ENCODE measurements around the gene DNAH5.

Gene DNAH5

DNA sequence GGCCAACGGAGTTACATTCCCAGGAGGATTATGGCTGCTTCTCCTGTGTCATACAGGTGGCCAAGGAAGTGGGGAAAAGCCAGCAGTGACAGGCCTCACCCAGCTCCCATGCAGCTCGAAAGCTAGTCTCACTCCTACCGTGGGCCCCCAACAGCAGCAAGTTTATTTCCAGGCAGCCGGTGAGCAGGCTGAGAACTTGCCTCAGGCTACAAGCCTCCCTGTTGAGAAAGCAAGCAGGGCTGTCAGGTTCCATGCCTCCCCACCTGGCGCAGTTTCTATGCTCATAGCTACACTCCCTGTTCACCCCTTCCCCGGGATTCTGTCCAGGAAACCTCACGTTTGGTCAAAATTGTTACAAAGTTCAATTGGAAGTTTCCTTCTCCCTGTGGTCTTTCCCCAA lies 27.5 kb upstream of the DNAH5 start:
- no peak for ATAC-seq
- Mint-ChIP-seq H3K9me3 (peaks cover 3% of the 10 kb centered on the region), H3K27me3 (peaks cover 65% of the 10 kb centered on the region), H3K4me3 (no peak overlapping the region), H3K4me1 (no peaks in the 10 kb centered on the region), H3K27ac (no peak overlapping the region), H3K36me3 (no peaks in the 10 kb centered on the region)

DNA sequence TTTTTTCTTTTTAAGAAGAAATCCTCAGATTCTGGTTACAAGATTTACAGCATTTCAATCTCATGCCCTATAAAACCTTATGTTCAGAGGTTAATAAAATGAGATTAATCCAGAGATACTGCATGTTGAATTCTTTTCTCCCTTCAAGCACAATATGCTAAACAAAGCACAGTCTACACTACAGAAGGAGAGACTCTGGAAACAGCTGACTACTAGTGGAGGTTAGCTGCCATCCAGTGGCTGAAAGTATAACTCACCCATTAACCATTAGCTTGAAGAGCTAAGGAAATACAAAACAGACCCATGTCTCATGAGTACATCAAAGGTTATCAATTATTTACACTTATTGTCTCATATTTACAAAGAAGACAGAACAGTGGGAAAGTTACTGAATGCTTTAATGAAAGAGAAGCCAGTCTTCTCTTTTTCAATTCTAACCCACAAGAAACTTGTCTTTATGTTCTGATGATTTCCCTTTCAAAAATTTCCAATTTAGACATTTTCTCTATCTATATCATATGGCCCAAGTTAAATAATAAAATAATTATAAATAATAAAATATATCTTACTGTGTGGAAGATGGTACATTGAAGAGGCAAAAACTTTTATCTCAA lies 12.7 kb upstream of the DNAH5 start:
- Mint-ChIP-seq H3K4me3 (no peak overlapping the region), H3K9me3 (peaks cover 8% of the 10 kb centered on the region), H3K27ac (no peak overlapping the region), H3K36me3 (no peaks in the 10 kb centered on the region), H3K4me1 (no peaks in the 10 kb centered on the region), H3K27me3 (peaks cover 5% of the 10 kb centered on the region)
- no peak for ATAC-seq

DNA sequence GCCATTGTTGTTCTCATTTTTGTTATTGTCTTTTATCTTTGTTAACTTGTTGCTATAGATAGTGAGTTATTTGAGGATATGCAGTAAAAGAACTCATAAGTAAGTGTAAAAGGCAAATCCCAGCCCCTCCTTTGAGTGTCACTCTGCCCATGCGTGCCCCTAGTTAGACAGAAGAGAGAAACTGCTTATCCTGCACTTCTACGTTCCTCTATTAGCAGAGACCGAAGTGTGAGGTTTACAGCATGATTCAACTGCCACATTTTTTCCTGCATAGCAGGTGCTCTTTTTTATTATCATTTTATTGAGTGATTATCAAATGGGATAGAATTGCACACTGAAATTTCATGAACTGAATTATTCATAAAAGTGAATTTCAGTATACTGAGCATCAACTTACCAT lies 12.0 kb upstream of the DNAH5 start:
- Mint-ChIP-seq H3K4me3 (no peak overlapping the region), H3K27me3 (peaks cover 12% of the 10 kb centered on the region), H3K9me3 (peaks cover 8% of the 10 kb centered on the region), H3K27ac (no peak overlapping the region), H3K4me1 (no peaks in the 10 kb centered on the region), H3K36me3 (no peaks in the 10 kb centered on the region)
- ATAC-seq: no peak

DNA sequence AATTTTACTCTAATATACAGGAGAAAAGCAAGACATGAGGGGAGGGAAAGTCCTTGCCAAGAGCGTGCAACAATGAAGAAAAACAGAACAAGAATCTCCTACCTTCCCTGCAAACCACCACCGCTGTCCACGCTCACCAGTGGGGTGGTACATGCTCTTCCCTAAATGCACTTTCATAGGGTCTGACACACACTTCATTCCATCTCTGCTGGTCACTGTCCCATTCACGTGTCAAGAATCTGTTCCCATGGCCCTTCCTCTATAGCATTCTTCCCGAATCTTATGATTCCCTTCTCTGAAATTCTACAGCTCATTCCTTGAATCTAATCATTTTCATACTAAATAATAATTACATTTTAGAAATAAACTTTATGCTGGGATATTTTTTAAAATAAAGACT lies 11.4 kb upstream of the DNAH5 start:
- Mint-ChIP-seq H3K36me3 (no peaks in the 10 kb centered on the region), H3K4me3 (no peak overlapping the region), H3K27me3 (peaks cover 17% of the 10 kb centered on the region), H3K4me1 (no peaks in the 10 kb centered on the region), H3K9me3 (peaks cover 8% of the 10 kb centered on the region), H3K27ac (no peak overlapping the region)
- ATAC-seq: no peak

DNA sequence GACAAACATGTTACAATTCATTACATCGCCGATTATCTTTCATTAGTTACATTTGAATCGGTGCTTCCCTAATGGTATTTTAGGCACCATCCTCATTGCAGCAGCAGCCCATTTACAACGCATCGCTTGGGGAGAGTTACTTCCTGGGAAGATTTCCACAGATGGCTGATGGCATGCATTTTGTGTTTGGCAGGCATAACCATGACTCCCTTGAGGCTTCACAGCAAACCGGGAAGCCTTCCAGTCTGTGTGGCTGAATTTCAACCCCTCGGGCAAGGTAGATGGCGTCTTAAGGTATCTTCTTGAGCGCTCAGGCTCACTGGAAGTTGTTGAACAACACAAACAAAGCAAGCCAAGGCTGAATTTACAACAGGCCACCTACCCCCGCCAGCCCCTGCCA lies 1.6 kb upstream of the DNAH5 start:
- Mint-ChIP-seq H3K9me3 (no peaks in the 10 kb centered on the region), H3K36me3 (no peaks in the 10 kb centered on the region), H3K27me3 (peaks cover 33% of the 10 kb centered on the region), H3K4me1 (no peaks in the 10 kb centered on the region), H3K4me3 (no peak overlapping the region), H3K27ac (no peak overlapping the region)
- no peak for ATAC-seq

- ATAC-seq: no peak
- Mint-ChIP-seq H3K4me3 (no peak overlapping the region), H3K9me3 (no peaks in the 10 kb centered on the region), H3K36me3 (no peaks in the 10 kb centered on the region), H3K27me3 (peaks cover 27% of the 10 kb centered on the region), H3K4me1 (no peaks in the 10 kb centered on the region), H3K27ac (no peak overlapping the region)
These were observed 783 bp upstream of the DNAH5 start for GRCh38 chr5:13945271-13945670.

- no peak overlapping the region for H3K4me3 Mint-ChIP-seq
- no peaks in the 10 kb centered on the region for H3K4me1 Mint-ChIP-seq
- H3K9me3 Mint-ChIP-seq: no peaks in the 10 kb centered on the region
- H3K27ac Mint-ChIP-seq: no peak overlapping the region
- no peaks in the 10 kb centered on the region for H3K36me3 Mint-ChIP-seq
- no peak for ATAC-seq
- peaks cover 32% of the 10 kb centered on the region for H3K27me3 Mint-ChIP-seq
These were observed 812 bp downstream of the DNAH5 start for GRCh38 chr5:13943676-13944075.

DNA sequence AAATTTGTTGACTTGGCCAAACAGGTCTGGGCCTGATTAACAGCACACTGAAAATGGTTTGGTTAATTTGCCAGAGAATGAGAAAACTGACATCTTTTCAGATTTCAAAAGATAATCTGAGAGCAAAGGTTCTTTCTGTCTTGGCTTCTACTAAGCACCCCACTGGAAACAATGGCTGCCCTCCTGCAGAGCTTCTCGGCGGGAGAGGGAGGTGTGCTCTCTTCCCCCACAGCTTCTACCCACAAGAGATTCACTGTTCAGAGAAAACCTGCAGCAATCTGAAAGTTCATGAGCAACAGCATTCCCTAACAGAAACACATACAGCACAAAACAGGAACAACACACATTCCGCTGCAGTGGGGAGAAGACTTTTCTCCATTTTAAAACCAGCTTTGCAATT lies 3.0 kb downstream of the DNAH5 start:
- no peak for ATAC-seq
- Mint-ChIP-seq H3K36me3 (no peaks in the 10 kb centered on the region), H3K27ac (no peak overlapping the region), H3K4me1 (no peaks in the 10 kb centered on the region), H3K4me3 (no peak overlapping the region), H3K27me3 (peaks cover 23% of the 10 kb centered on the region), H3K9me3 (peaks cover 2% of the 10 kb centered on the region)

GRCh38 chr5:13939638-13940037 lies 4.8 kb downstream of the DNAH5 start:
- no peak overlapping the region for H3K4me3 Mint-ChIP-seq
- no peaks in the 10 kb centered on the region for H3K36me3 Mint-ChIP-seq
- peaks cover 23% of the 10 kb centered on the region for H3K27me3 Mint-ChIP-seq
- no peaks in the 10 kb centered on the region for H3K4me1 Mint-ChIP-seq
- peaks cover 2% of the 10 kb centered on the region for H3K9me3 Mint-ChIP-seq
- no peak overlapping the region for H3K27ac Mint-ChIP-seq
- no peak for ATAC-seq

DNA sequence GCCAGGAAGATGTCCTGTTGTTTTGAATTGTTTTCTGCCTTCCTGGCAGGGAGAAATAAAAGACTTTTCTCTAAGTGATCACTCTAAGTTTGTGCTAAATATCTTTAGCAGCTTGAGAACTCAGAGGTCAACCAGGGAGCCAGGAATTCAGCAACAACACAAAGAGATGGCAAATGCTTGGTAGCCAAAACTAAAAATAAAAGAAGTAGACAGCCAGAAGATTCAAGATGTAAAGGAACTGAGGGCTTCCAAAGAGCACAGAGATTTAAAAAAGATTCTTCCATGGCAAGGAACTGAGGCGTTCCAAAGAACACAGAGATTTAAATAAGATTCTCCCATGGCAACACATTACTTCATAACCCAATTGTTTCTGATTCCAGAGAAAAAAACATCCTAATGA lies 9.6 kb downstream of the DNAH5 start:
- no peak for ATAC-seq
- Mint-ChIP-seq H3K4me3 (no peak overlapping the region), H3K27ac (no peak overlapping the region), H3K36me3 (no peaks in the 10 kb centered on the region), H3K27me3 (peaks cover 9% of the 10 kb centered on the region), H3K4me1 (no peaks in the 10 kb centered on the region), H3K9me3 (peaks cover 4% of the 10 kb centered on the region)

DNA sequence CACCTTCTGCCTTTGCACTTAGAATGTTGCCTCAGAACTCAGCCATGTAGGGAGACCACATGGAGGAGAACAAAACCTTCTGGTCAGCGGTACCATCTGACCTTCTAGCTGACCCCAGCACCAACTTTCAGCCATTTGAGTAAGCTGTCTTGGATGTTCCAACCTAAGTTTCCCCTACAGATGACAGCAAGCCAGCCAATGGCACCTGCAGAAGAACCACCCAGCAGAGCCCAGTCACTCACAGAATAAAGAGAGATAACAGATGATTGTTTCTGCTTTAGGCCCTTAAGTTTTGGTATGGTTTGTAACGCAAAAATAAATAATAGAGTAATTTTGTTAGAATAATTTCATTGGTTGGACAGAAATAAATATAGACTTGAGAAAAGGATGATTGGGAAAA lies 10.4 kb downstream of the DNAH5 start:
- Mint-ChIP-seq H3K36me3 (no peaks in the 10 kb centered on the region), H3K9me3 (peaks cover 4% of the 10 kb centered on the region)

DNA sequence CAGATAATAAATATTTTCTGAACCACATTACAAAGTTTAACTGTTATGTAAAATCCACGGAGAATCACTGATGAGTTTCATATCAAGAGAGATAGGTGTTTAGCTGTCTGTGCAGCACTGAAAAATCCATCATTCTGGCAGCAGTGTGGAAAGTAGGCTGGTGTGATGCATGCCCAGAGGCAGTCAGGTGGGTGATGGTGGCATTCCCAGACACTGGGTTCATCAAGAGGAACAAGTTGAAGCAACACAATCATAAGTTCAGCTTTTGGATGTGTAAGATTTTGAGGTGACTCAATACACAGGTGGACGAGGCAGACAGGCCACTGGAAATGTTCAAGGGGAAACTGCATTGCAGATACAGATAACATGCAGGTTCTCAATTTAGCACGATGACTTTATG lies 11.9 kb downstream of the DNAH5 start:
- Mint-ChIP-seq H3K27ac (no peak overlapping the region), H3K9me3 (peaks cover 2% of the 10 kb centered on the region), H3K4me3 (no peak overlapping the region), H3K4me1 (no peaks in the 10 kb centered on the region), H3K27me3 (no peaks in the 10 kb centered on the region), H3K36me3 (no peaks in the 10 kb centered on the region)
- no peak for ATAC-seq

More for the DNA sequence above, 10.4 kb downstream of the DNAH5 start:
- Mint-ChIP-seq H3K4me1 (no peaks in the 10 kb centered on the region), H3K27ac (no peak overlapping the region), H3K4me3 (no peak overlapping the region), H3K27me3 (peaks cover 1% of the 10 kb centered on the region)
- no peak for ATAC-seq

DNA sequence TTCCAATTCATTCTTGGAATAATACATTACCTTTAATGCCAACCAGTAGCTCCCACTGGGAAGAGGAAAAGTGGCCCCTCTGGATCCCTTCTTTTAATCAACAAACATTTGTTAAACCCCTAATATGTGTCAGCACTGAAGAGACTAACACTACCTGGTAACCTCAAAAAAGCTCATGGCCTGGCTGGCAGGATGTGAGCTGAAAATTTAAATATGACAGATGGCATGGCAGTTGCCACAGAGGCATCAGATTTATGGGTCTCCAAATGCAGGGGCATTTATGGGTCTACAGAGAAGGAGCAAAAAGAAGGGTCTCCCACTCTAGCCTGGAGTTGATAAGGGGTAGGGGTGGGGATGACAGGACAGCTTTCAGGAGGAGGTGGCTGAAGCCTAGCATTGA lies 12.5 kb downstream of the DNAH5 start:
- Mint-ChIP-seq H3K27me3 (no peaks in the 10 kb centered on the region), H3K27ac (no peak overlapping the region), H3K4me1 (no peaks in the 10 kb centered on the region), H3K4me3 (no peak overlapping the region), H3K9me3 (peaks cover 2% of the 10 kb centered on the region), H3K36me3 (no peaks in the 10 kb centered on the region)
- no peak for ATAC-seq

GRCh38 chr5:13930541-13931171 lies 13.8 kb downstream of the DNAH5 start:
- H3K9me3 Mint-ChIP-seq: peaks cover 2% of the 10 kb centered on the region
- no peak for ATAC-seq
- H3K27me3 Mint-ChIP-seq: no peaks in the 10 kb centered on the region
- H3K4me1 Mint-ChIP-seq: no peaks in the 10 kb centered on the region
- no peak overlapping the region for H3K4me3 Mint-ChIP-seq
- no peak overlapping the region for H3K27ac Mint-ChIP-seq
- H3K36me3 Mint-ChIP-seq: no peaks in the 10 kb centered on the region

DNA sequence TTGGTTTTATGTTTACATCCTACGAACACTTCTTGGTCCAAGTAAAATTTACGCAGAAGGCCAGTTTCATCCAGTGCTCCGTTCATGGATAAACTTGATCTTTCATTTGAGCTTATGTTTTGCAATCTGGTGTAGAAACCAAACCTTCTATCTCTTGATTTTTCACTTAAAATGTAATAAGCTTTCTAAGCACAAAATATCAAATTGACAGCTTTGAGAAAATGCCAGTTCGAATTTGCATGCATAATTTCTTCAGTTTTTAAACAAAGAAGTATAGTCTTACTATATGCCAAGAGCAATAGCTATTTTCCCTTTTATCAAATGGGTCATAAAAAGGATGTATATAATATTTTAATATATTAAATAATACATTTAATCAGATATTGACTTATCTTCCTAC lies 17.8 kb downstream of the DNAH5 start:
- Mint-ChIP-seq H3K27me3 (peaks cover 7% of the 10 kb centered on the region), H3K36me3 (no peaks in the 10 kb centered on the region), H3K4me3 (no peak overlapping the region), H3K27ac (no peak overlapping the region), H3K4me1 (no peaks in the 10 kb centered on the region), H3K9me3 (no peaks in the 10 kb centered on the region)
- ATAC-seq: no peak

DNA sequence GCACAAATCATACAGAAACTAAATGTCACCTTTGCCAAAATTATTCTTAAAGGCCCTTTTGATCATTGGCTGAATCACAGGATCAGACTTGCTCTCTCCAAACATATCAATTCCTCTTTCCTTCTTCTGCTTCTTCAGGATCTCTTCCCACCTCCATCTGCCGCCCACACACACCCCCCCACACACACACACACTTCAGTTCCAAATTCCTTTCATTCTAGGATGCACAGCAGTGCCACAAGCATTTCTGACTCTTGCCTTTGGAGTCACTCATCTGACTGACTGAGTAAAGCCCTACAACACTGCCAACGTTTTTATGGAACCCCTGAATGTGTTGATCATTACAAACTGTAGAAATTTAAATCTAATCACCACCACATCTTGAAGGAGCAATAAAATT lies 22.9 kb downstream of the DNAH5 start:
- ATAC-seq: no peak
- no peaks in the 10 kb centered on the region for H3K4me1 Mint-ChIP-seq

More for the DNA sequence above, 22.9 kb downstream of the DNAH5 start:
- peaks cover 19% of the 10 kb centered on the region for H3K27me3 Mint-ChIP-seq
- H3K27ac Mint-ChIP-seq: no peak overlapping the region
- no peaks in the 10 kb centered on the region for H3K9me3 Mint-ChIP-seq
- H3K4me3 Mint-ChIP-seq: no peak overlapping the region
- no peaks in the 10 kb centered on the region for H3K36me3 Mint-ChIP-seq
